Endothelial cell of umbilical vein (primary cell): Measurements from ENCODE around the gene GLUD1. TPM values are rescaled to one million over a fixed set of nuclear protein-coding genes. Genes with fewer than 3 reads are reported as not detected.

ENCODE experiments used
- BruUV-seq: library from RNA; stranded (reverse); fragments of 400-500 nt; replicated peaks from 2 replicates; lab custom pipeline; 2021; lab: Mats Ljungman, UMichigan
- CTCF ChIA-PET: fragments of 300-600, 350-600 bp; sonication (Branson Sonifier 250); formaldehyde crosslinking; loops from one replicate; lab custom pipeline; 2021; ENCODE audit warnings: antibody characterized with exemption, inconsistent platforms; lab: Charles Lee
- POLR2A ChIA-PET: fragments of 300-600, 350-600 bp; sonication (Branson Sonifier 250); formaldehyde crosslinking; loops from one replicate; lab custom pipeline; 2021; ENCODE audit warnings: antibody characterized with exemption, inconsistent platforms; lab: Charles Lee
- DNase-seq: peaks from one replicate; pipeline ENCODE4 v3.0.0-alpha.2; 2011; ENCODE audit warnings: low read depth, low spot score
- FAIRE-seq: peaks from 2 replicates; lab custom pipeline; 2011; peaks lifted over from hg19 to GRCh38; lab: Jason Lieb, UNC
- H2AFZ ChIP-seq: 2 replicates; pipeline ENCODE4 v1.6.0; 2012; ENCODE audit warnings: low read depth, low read length, control low read depth, inconsistent platforms
- H3K27ac ChIP-seq: 2 replicates; pipeline ENCODE4 v1.5.1; 2011; ENCODE audit warnings: low read depth, mild to moderate bottlenecking, control low read depth, low read length, moderate library complexity; ENCODE audit not compliant: insufficient read depth
- H3K27me3 ChIP-seq, 2 experiments: 2 replicates each; pipeline versions ENCODE4 v1.6.0 to v1.6.1; 2011; ENCODE audit warnings: low read length in 2 of 2, mixed read lengths in 1 of 2; ENCODE audit not compliant: control insufficient read depth in 2 of 2, insufficient read depth in 2 of 2
- H3K36me3 ChIP-seq, 2 experiments: 2 replicates in 1 of 2; 3 replicates in 1 of 2; pipeline ENCODE4 v1.5.1; 2011; ENCODE audit warnings: low read length in 2 of 2, mild to moderate bottlenecking in 1 of 2, moderate library complexity in 1 of 2; ENCODE audit not compliant: control insufficient read depth in 2 of 2, insufficient read depth in 2 of 2; ENCODE audit errors: extremely low read depth in 1 of 2
- H3K4me1 ChIP-seq: 3 replicates; pipeline ENCODE4 v1.5.1; 2011; ENCODE audit warnings: mild to moderate bottlenecking, low read length; ENCODE audit not compliant: control insufficient read depth, insufficient read depth; ENCODE audit errors: extremely low read depth
- H3K4me2 ChIP-seq: 2 replicates; pipeline ENCODE4 v1.6.1; 2011; ENCODE audit warnings: low read length, control low read depth, mixed read lengths; ENCODE audit not compliant: insufficient read depth
- H3K4me3 ChIP-seq, 3 experiments: fragments of 200-600 bp in 1 of 3; sonication (generic), shearing (Covaris generic) in 1 of 3; replicated peaks in 1 of 3; 2 replicates each; pipeline ENCODE4 v1.5.1; 2011 to 2016; ENCODE audit warnings: control low read depth in 3 of 3, low read length in 3 of 3, mild to moderate bottlenecking in 2 of 3, inconsistent platforms in 1 of 3, low read depth in 1 of 3, moderate library complexity in 1 of 3; ENCODE audit not compliant: insufficient read depth in 1 of 3
- H3K79me2 ChIP-seq: 2 replicates; pipeline ENCODE4 v1.6.0; 2012; ENCODE audit warnings: low read length, inconsistent platforms; ENCODE audit not compliant: control insufficient read depth, insufficient read depth
- H3K9ac ChIP-seq: replicated peaks from 2 replicates; pipeline ENCODE3; 2011; ENCODE audit warnings: low read length, control low read depth; ENCODE audit not compliant: insufficient read depth; ENCODE audit errors: extremely low read depth
- H3K9me1 ChIP-seq: replicated peaks from 3 replicates; pipeline ENCODE4 v1.6.0; 2011; ENCODE audit warnings: mild to moderate bottlenecking, low read length; ENCODE audit not compliant: control insufficient read depth, insufficient read depth; ENCODE audit errors: extremely low read depth
- H3K9me3 ChIP-seq: replicated peaks from 2 replicates; pipeline ENCODE4 v1.5.1; 2012; ENCODE audit warnings: low read length, inconsistent platforms; ENCODE audit not compliant: control insufficient read depth, insufficient read depth
- H4K20me1 ChIP-seq: replicated peaks from 2 replicates; pipeline ENCODE3; 2011; ENCODE audit warnings: mild to moderate bottlenecking, low read length; ENCODE audit not compliant: control insufficient read depth, insufficient read depth; ENCODE audit errors: extremely low read depth
- EZH2 ChIP-seq: IDR thresholded peaks from 2 replicates; pipeline ENCODE4 v1.6.1; 2012; ENCODE audit warnings: borderline replicate concordance, low read depth, mild to moderate bottlenecking, moderate library complexity, low read length, inconsistent platforms; ENCODE audit not compliant: severe bottlenecking
- FOS ChIP-seq: IDR thresholded peaks from 2 replicates; pipeline ENCODE4 v1.6.1; 2011; ENCODE audit warnings: mild to moderate bottlenecking, low read length, moderate library complexity, borderline replicate concordance; ENCODE audit not compliant: insufficient read depth
- GATA2 ChIP-seq: IDR thresholded peaks from 2 replicates; pipeline ENCODE4 v1.7.0; 2011; ENCODE audit warnings: low read depth, mild to moderate bottlenecking, moderate library complexity, mixed read lengths, low read length; ENCODE audit not compliant: insufficient read length, insufficient read depth
- JUN ChIP-seq: IDR thresholded peaks from 2 replicates; pipeline ENCODE4 v1.6.1; 2011; ENCODE audit warnings: borderline replicate concordance, low read depth; ENCODE audit not compliant: insufficient read length, insufficient read depth
- MYC ChIP-seq: IDR thresholded peaks from one replicate; pipeline ENCODE4 v1.6.1; 2011; ENCODE audit warnings: mild to moderate bottlenecking, low read depth, low read length
- POLR2A ChIP-seq: IDR thresholded peaks from 2 replicates; pipeline ENCODE4 v1.6.1; 2012; ENCODE audit warnings: low read depth, mild to moderate bottlenecking, control low read depth, low read length
- POLR2AphosphoS5 ChIP-seq: IDR thresholded peaks from 2 replicates; pipeline ENCODE4 v1.6.1; 2012; ENCODE audit warnings: low read depth, mild to moderate bottlenecking, control low read depth, low read length, moderate library complexity; ENCODE audit not compliant: insufficient read depth
- dilution Hi-C: fragments of 300-500 bp; cut with MboI; formaldehyde crosslinking; loops from one replicate; pipeline ENCODE4 v1.15.0; 2019; ENCODE audit warnings: low sequenced_read_pairs; ENCODE audit not compliant: extremely low pct_ligation_motif_present
- intact Hi-C: fragments of 100-400 bp; cut with micrococcal nuclease; formaldehyde crosslinking; loops from one replicate; pipeline ENCODE4 v1.10.0; 2022
- polyA plus RNA-seq, 4 experiments: library from polyadenylated mRNA; depleted of rRNA in 3 of 4; stranded (reverse) in 3 of 4; unstranded in 1 of 4; fragments of >200 nt; gene quantifications; 2 replicates each; pipeline versions ENCODE4 v1.2.1 to v1.2.3, GENCODE V29; 2011 to 2012; ENCODE audit warnings: missing spikeins in 1 of 4
- total RNA-seq: library from RNA; stranded (reverse); gene quantifications from 2 replicates; pipeline ENCODE4 v1.2.3, GENCODE V29; 2021
- TF ChIP-seq, protein P1 (sequence below): IDR thresholded peaks from 2 replicates; pipeline ENCODE4 v1.6.1; 2011; ENCODE audit not compliant: insufficient read depth, insufficient read length
- TF ChIP-seq, protein P2 (sequence below), 2 donors: IDR thresholded peaks; 1 replicate in 1 of 2; 2 replicates in 1 of 2; pipeline ENCODE4 v1.5.1; 2011; ENCODE audit warnings: low read length in 2 of 2, mild to moderate bottlenecking in 2 of 2, moderate library complexity in 2 of 2, control low read depth in 1 of 2, inconsistent platforms in 1 of 2, low read depth in 1 of 2; ENCODE audit not compliant: insufficient read depth in 1 of 2; ENCODE audit errors: extremely low read depth in 1 of 2

GLUD1 gene
- total and polyA plus RNA-seq, 2 donors (not counting 3 experiments of a cell fraction or from before 2014, with no cell fraction given) = 41.9 to 94.7 TPM

DNA sequence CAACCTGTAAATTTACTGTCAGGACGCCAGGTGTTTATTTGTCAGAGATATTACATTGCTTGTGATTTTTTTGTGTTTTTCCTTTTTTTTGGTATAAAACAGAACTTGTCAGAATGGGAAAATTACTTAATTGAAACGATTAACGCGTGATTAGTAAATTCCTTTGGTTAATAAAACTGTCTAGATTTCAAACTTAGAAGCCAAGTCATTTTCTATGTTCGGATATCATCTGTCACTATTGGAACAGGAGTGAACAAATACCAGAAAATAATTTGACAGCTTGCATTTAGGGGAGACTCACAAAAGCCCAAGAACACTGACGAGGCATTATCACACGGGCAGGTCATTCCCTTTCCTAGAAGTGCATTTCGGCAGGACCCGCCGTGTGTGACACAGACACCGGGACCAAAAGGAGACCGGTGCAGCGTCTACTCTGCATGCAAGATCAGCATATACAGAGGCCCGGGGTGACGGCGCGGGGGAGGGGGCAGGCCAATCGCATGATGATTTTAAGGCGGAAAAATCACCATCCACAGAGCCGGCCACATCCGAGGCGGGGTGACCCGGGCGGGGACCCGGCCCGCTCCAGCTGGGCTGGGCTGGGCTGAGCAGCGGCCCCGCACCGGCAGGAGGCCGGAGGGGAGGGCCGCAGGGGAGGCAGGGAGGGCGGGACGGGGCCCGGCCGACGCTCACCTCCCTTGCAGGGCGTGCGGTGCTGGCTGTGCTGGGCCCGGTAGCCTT lies 841 bp downstream of the GLUD1 start:
- ChIA-PET POLR2A (no interaction called here), CTCF (interaction anchor here (1.0 to 1.8 kb wide), 10 partner anchors 9 to 154 kb away, joined by 3 to 9 read pairs (median 4); partner anchors contain the start of gene MMRN2)
- peaks cover 2% of the 10 kb centered on the region for H4K20me1 ChIP-seq
- no TSS peak for BruUV-seq
- no peaks in the 10 kb centered on the region for H3K9me1 ChIP-seq
- DNase-seq = peak; percentile 52
- TF ChIP-seq FOS (no peak), GATA2 (no peak), MYC (no peak), EZH2 (no peak), POLR2AphosphoS5 (no peak), JUN (no peak), POLR2A (no peak)
- TF ChIP-seq, protein P1, sequence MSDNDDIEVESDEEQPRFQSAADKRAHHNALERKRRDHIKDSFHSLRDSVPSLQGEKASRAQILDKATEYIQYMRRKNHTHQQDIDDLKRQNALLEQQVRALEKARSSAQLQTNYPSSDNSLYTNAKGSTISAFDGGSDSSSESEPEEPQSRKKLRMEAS = no peak
- TF ChIP-seq, protein P2, sequence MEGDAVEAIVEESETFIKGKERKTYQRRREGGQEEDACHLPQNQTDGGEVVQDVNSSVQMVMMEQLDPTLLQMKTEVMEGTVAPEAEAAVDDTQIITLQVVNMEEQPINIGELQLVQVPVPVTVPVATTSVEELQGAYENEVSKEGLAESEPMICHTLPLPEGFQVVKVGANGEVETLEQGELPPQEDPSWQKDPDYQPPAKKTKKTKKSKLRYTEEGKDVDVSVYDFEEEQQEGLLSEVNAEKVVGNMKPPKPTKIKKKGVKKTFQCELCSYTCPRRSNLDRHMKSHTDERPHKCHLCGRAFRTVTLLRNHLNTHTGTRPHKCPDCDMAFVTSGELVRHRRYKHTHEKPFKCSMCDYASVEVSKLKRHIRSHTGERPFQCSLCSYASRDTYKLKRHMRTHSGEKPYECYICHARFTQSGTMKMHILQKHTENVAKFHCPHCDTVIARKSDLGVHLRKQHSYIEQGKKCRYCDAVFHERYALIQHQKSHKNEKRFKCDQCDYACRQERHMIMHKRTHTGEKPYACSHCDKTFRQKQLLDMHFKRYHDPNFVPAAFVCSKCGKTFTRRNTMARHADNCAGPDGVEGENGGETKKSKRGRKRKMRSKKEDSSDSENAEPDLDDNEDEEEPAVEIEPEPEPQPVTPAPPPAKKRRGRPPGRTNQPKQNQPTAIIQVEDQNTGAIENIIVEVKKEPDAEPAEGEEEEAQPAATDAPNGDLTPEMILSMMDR (IDR thresholded peaks at IDR 0.05; ENCODE audit: extremely low read depth in 1 of 2, insufficient read depth in 1 of 2, low read depth in 1 of 2, low read length in 2 of 2) = no peak
- no peaks in the 10 kb centered on the region for H3K9me3 ChIP-seq
- no peak for FAIRE-seq
- no peaks in the 10 kb centered on the region for H3K36me3 ChIP-seq
- peaks cover 69% of the 10 kb centered on the region for H3K79me2 ChIP-seq
- no peaks in the 10 kb centered on the region for H3K27me3 ChIP-seq
- intact Hi-C loops = loop anchor here (2.0 kb wide), 2 partner anchors 123 to 135 kb away; partner anchors contain the start of gene SNCG
- peak overlapping the region; percentile 41 to 95 (median 94) for H3K4me3 ChIP-seq
- H3K9ac ChIP-seq = peak overlapping the region; percentile 85
- H3K27ac ChIP-seq = peak overlapping the region; percentile 71
- H3K4me2 ChIP-seq = peak overlapping the region; percentile 94
- dilution Hi-C loops = no loop called here
- peaks cover 35% of the 10 kb centered on the region for H3K4me1 ChIP-seq
- H2AFZ ChIP-seq = peak overlapping the region; percentile 35
